ENCODE results near the gene ST3GAL3.
"Not testable (repeated sequence)": the region's sequence is repeated elsewhere in the genome, so short reads cannot be mapped to it uniquely, and the experiment has no call there.

Gene ST3GAL3

GRCh38 chr1:43830802-43831201, 123.5 kb downstream of the ST3GAL3 start:
- Histone ChIP-seq H3K4me3 (ENCODE audit: low read length) (no peak overlapping the region), H3K4me1 (ENCODE audit: insufficient read depth, low read length) (peaks cover 18% of the 10 kb centered on the region), H3K9me3 (ENCODE audit: insufficient read depth, low read depth, low read length) (no peaks in the 10 kb centered on the region), H3K9ac (ENCODE audit: low read depth, low read length) (no peak overlapping the region), H3K36me3 (ENCODE audit: insufficient read depth, low read length) (no peaks in the 10 kb centered on the region), H3K27me3 (ENCODE audit: insufficient read depth, low read length) (no peaks in the 10 kb centered on the region), H3K27ac (ENCODE audit: low read depth, low read length) (no peak overlapping the region)

- H3K27ac ChIP-seq (ENCODE audit: low read depth, low read length), result no peak overlapping the region
- no peak overlapping the region for H3K9ac ChIP-seq (ENCODE audit: low read depth, low read length)
- WGBS, result 98% methylated on average over 2 of the region's 2 CpGs
- H3K9me3 ChIP-seq (ENCODE audit: insufficient read depth, low read depth, low read length), result no peaks in the 10 kb centered on the region
- H3K27me3 ChIP-seq (ENCODE audit: insufficient read depth, low read length), result no peaks in the 10 kb centered on the region
- no peaks in the 10 kb centered on the region for H3K36me3 ChIP-seq (ENCODE audit: insufficient read depth, low read length)
- peaks cover 27% of the 10 kb centered on the region for H3K4me1 ChIP-seq (ENCODE audit: insufficient read depth, low read length)
- H3K4me3 ChIP-seq (ENCODE audit: low read length), result no peak overlapping the region
These were observed 124.5 kb downstream of the ST3GAL3 start for GRCh38 chr1:43831851-43832250.

- Histone ChIP-seq H3K27me3 (ENCODE audit: insufficient read depth, low read length) (no peaks in the 10 kb centered on the region), H3K4me1 (ENCODE audit: insufficient read depth, low read length) (peaks cover 27% of the 10 kb centered on the region), H3K9me3 (ENCODE audit: insufficient read depth, low read depth, low read length) (no peaks in the 10 kb centered on the region), H3K36me3 (ENCODE audit: insufficient read depth, low read length) (no peaks in the 10 kb centered on the region), H3K27ac (ENCODE audit: low read depth, low read length) (no peak overlapping the region), H3K4me3 (ENCODE audit: low read length) (no peak overlapping the region), H3K9ac (ENCODE audit: low read depth, low read length) (no peak overlapping the region)
- WGBS, result 86% methylated on average over 3 of the region's 3 CpGs
These were observed 124.9 kb downstream of the ST3GAL3 start for GRCh38 chr1:43832255-43832654.

- Histone ChIP-seq H3K9me3 (ENCODE audit: insufficient read depth, low read depth, low read length) (no peaks in the 10 kb centered on the region), H3K4me3 (ENCODE audit: low read length) (no peak overlapping the region), H3K9ac (ENCODE audit: low read depth, low read length) (no peak overlapping the region), H3K27me3 (ENCODE audit: insufficient read depth, low read length) (no peaks in the 10 kb centered on the region), H3K27ac (ENCODE audit: low read depth, low read length) (no peak overlapping the region), H3K36me3 (ENCODE audit: insufficient read depth, low read length) (no peaks in the 10 kb centered on the region), H3K4me1 (ENCODE audit: insufficient read depth, low read length) (peaks cover 27% of the 10 kb centered on the region)
- 93% methylated on average over 1 of the region's 1 CpG for WGBS
These were observed 125.7 kb downstream of the ST3GAL3 start for GRCh38 chr1:43832998-43833397.

GRCh38 chr1:43833902-43834279, 126.6 kb downstream of the ST3GAL3 start:
- not testable (repeated sequence) for H3K9ac ChIP-seq (ENCODE audit: low read depth, low read length); H3K27me3 ChIP-seq (ENCODE audit: insufficient read depth, low read length); H3K4me3 ChIP-seq (ENCODE audit: low read length); H3K9me3 ChIP-seq (ENCODE audit: insufficient read depth, low read depth, low read length); H3K36me3 ChIP-seq (ENCODE audit: insufficient read depth, low read length); H3K27ac ChIP-seq (ENCODE audit: low read depth, low read length)
- WGBS, result 86% methylated on average over 10 of the region's 10 CpGs
- H3K4me1 ChIP-seq (ENCODE audit: insufficient read depth, low read length), result peaks cover 32% of the 10 kb centered on the region

- no peaks in the 10 kb centered on the region for H3K36me3 ChIP-seq (ENCODE audit: insufficient read depth, low read length)
- H3K27ac ChIP-seq (ENCODE audit: low read depth, low read length), result peak overlapping the region; percentile 51; the same call in 1 of the 2 replicates
- 88% methylated on average over 14 of the region's 14 CpGs for WGBS
- no peak overlapping the region for H3K4me3 ChIP-seq (ENCODE audit: low read length)
- H3K9ac ChIP-seq (ENCODE audit: low read depth, low read length), result no peak overlapping the region
- H3K4me1 ChIP-seq (ENCODE audit: insufficient read depth, low read length), result peaks cover 38% of the 10 kb centered on the region
- no peaks in the 10 kb centered on the region for H3K27me3 ChIP-seq (ENCODE audit: insufficient read depth, low read length)
- H3K9me3 ChIP-seq (ENCODE audit: insufficient read depth, low read depth, low read length), result no peaks in the 10 kb centered on the region
These were observed 127.1 kb downstream of the ST3GAL3 start for GRCh38 chr1:43834280-43835081.

- Histone ChIP-seq H3K9ac (ENCODE audit: low read depth, low read length) (no peak overlapping the region), H3K27ac (ENCODE audit: low read depth, low read length) (peak overlapping the region; percentile 51; the same call in 1 of the 2 replicates), H3K4me1 (ENCODE audit: insufficient read depth, low read length) (peaks cover 41% of the 10 kb centered on the region), H3K27me3 (ENCODE audit: insufficient read depth, low read length) (no peaks in the 10 kb centered on the region), H3K9me3 (ENCODE audit: insufficient read depth, low read depth, low read length) (no peaks in the 10 kb centered on the region), H3K4me3 (ENCODE audit: low read length) (no peak overlapping the region), H3K36me3 (ENCODE audit: insufficient read depth, low read length) (no peaks in the 10 kb centered on the region)
- 70% methylated on average over 11 of the region's 11 CpGs for WGBS
These were observed 128.0 kb downstream of the ST3GAL3 start for GRCh38 chr1:43835082-43836021.

GRCh38 chr1:43836267-43836951, 129.1 kb downstream of the ST3GAL3 start:
- 87% methylated on average over 6 of the region's 6 CpGs for WGBS
- H3K27ac ChIP-seq (ENCODE audit: low read depth, low read length), result no peak overlapping the region
- no peak overlapping the region for H3K9ac ChIP-seq (ENCODE audit: low read depth, low read length)
- H3K4me1 ChIP-seq (ENCODE audit: insufficient read depth, low read length), result peaks cover 49% of the 10 kb centered on the region
- H3K27me3 ChIP-seq (ENCODE audit: insufficient read depth, low read length), result no peaks in the 10 kb centered on the region
- no peak overlapping the region for H3K4me3 ChIP-seq (ENCODE audit: low read length)
- H3K36me3 ChIP-seq (ENCODE audit: insufficient read depth, low read length), result no peaks in the 10 kb centered on the region
- no peaks in the 10 kb centered on the region for H3K9me3 ChIP-seq (ENCODE audit: insufficient read depth, low read depth, low read length)

GRCh38 chr1:43839056-43839455, 131.7 kb downstream of the ST3GAL3 start:
- 79% methylated on average over 5 of the region's 5 CpGs for WGBS

GRCh38 chr1:43841321-43842174, 134.2 kb downstream of the ST3GAL3 start:
- H3K36me3 ChIP-seq (ENCODE audit: insufficient read depth, low read length), result peaks cover 10% of the 10 kb centered on the region; the same call in 1 of the 2 replicates
- no peak overlapping the region; the same call in 1 of the 2 replicates for H3K4me3 ChIP-seq (ENCODE audit: low read length)
- H3K4me1 ChIP-seq (ENCODE audit: insufficient read depth, low read length), result peaks cover 30% of the 10 kb centered on the region
- H3K9me3 ChIP-seq (ENCODE audit: insufficient read depth, low read depth, low read length), result peaks cover 12% of the 10 kb centered on the region
- H3K9ac ChIP-seq (ENCODE audit: low read depth, low read length), result peak overlapping the region; percentile 57
- no peaks in the 10 kb centered on the region for H3K27me3 ChIP-seq (ENCODE audit: insufficient read depth, low read length)
- peak overlapping the region; percentile 98 for H3K27ac ChIP-seq (ENCODE audit: low read depth, low read length)
- WGBS, result 32% methylated on average over 1 of the region's 1 CpG

More at GRCh38 chr1:43839056-43839455, 131.7 kb downstream of the ST3GAL3 start:
- Histone ChIP-seq H3K9ac (ENCODE audit: low read depth, low read length) (no peak overlapping the region), H3K9me3 (ENCODE audit: insufficient read depth, low read depth, low read length) (peaks cover 12% of the 10 kb centered on the region), H3K4me3 (ENCODE audit: low read length) (no peak overlapping the region), H3K36me3 (ENCODE audit: insufficient read depth, low read length) (peaks cover 10% of the 10 kb centered on the region; the same call in 1 of the 2 replicates), H3K4me1 (ENCODE audit: insufficient read depth, low read length) (peaks cover 53% of the 10 kb centered on the region), H3K27ac (ENCODE audit: low read depth, low read length) (peak overlapping the region; percentile 24; the same call in 1 of the 2 replicates), H3K27me3 (ENCODE audit: insufficient read depth, low read length) (no peaks in the 10 kb centered on the region)
